H9 (cell line): Measurements from ENCODE around the gene APOBEC3G. TPM values are rescaled to one million over a fixed set of nuclear protein-coding genes. Genes with fewer than 3 reads are reported as not detected.

Source experiments
- DNase-seq: peaks from one replicate; pipeline ENCODE4 v3.0.0-alpha.2; 2017
- H2AFZ ChIP-seq: one replicate; pipeline ENCODE4 v1.6.1; 2013; ENCODE audit warnings: mild to moderate bottlenecking, low read length, control low read depth, moderate library complexity
- H2AK5ac ChIP-seq: 2 replicates; pipeline ENCODE4 v1.6.1; 2013; ENCODE audit warnings: low read length, control low read depth, mixed read lengths; ENCODE audit not compliant: insufficient read length
- H2BK120ac ChIP-seq: one replicate; pipeline ENCODE4 v1.6.1; 2013; ENCODE audit warnings: low read depth, mild to moderate bottlenecking, low read length, control low read depth, inconsistent platforms; ENCODE audit not compliant: poor library complexity, severe bottlenecking
- H2BK12ac ChIP-seq: 2 replicates; pipeline ENCODE4 v1.6.1; 2013; ENCODE audit warnings: low read length, control low read depth, mixed read lengths, low read depth; ENCODE audit not compliant: insufficient read length
- H2BK15ac ChIP-seq: 2 replicates; pipeline ENCODE4 v1.6.1; 2013; ENCODE audit warnings: low read depth, low read length, control low read depth
- H2BK20ac ChIP-seq: one replicate; pipeline ENCODE4 v1.6.1; 2013; ENCODE audit warnings: low read depth, mild to moderate bottlenecking, low read length, control low read depth, inconsistent platforms; ENCODE audit not compliant: poor library complexity, severe bottlenecking
- H2BK5ac ChIP-seq: 2 replicates; pipeline ENCODE4 v1.6.1; 2013; ENCODE audit warnings: low read length, control low read depth, mixed read lengths; ENCODE audit not compliant: insufficient read length
- H3K14ac ChIP-seq: 2 replicates; pipeline ENCODE4 v1.6.1; 2013; ENCODE audit warnings: low read length, control low read depth; ENCODE audit not compliant: insufficient read depth
- H3K18ac ChIP-seq: 2 replicates; pipeline ENCODE4 v1.6.1; 2013; ENCODE audit warnings: low read depth, mild to moderate bottlenecking, mixed read lengths, low read length, control low read depth; ENCODE audit not compliant: insufficient read length
- H3K23ac ChIP-seq: 2 replicates; pipeline ENCODE4 v1.6.1; 2013; ENCODE audit warnings: low read length, control low read depth, mixed read lengths, low read depth; ENCODE audit not compliant: insufficient read length
- H3K23me2 ChIP-seq: 2 replicates; pipeline ENCODE4 v1.6.1; 2013; ENCODE audit warnings: low read depth, mild to moderate bottlenecking, mixed read lengths, low read length, control low read depth; ENCODE audit not compliant: insufficient read length, poor library complexity, severe bottlenecking
- H3K27ac ChIP-seq: 2 replicates; pipeline ENCODE4 v1.5.1; 2013; ENCODE audit warnings: low read length, control low read depth, mixed read lengths, low read depth; ENCODE audit not compliant: insufficient read length
- H3K27me3 ChIP-seq: 2 replicates; pipeline ENCODE4 v1.6.1; 2013; ENCODE audit warnings: low read length, control low read depth, inconsistent platforms; ENCODE audit not compliant: insufficient read depth
- H3K4ac ChIP-seq: 2 replicates; pipeline ENCODE4 v1.6.1; 2013; ENCODE audit warnings: low read depth, mild to moderate bottlenecking, control low read depth, inconsistent platforms, low read length, moderate library complexity
- H3K4me1 ChIP-seq: 2 replicates; pipeline ENCODE4 v1.6.1; 2013; ENCODE audit warnings: low read length, control low read depth, inconsistent platforms; ENCODE audit not compliant: insufficient read depth
- H3K4me2 ChIP-seq: 2 replicates; pipeline ENCODE4 v1.6.1; 2013; ENCODE audit warnings: low read length, control low read depth, mixed read lengths; ENCODE audit not compliant: insufficient read length, insufficient read depth
- H3K56ac ChIP-seq: 2 replicates; pipeline ENCODE4 v1.6.1; 2013; ENCODE audit warnings: low read depth, mild to moderate bottlenecking, mixed read lengths, low read length, control low read depth; ENCODE audit not compliant: insufficient read length
- H3K79me1 ChIP-seq: 2 replicates; pipeline ENCODE4 v1.6.1; 2013; ENCODE audit warnings: low read depth, mild to moderate bottlenecking, moderate library complexity, low read length, control low read depth, inconsistent platforms; ENCODE audit not compliant: insufficient read depth, poor library complexity, severe bottlenecking
- H3K79me2 ChIP-seq: 2 replicates; pipeline ENCODE4 v1.6.1; 2013; ENCODE audit warnings: low read length, control low read depth, inconsistent platforms; ENCODE audit not compliant: insufficient read depth
- H3K9ac ChIP-seq: 2 replicates; pipeline ENCODE4 v1.6.1; 2013; ENCODE audit warnings: low read length, control low read depth, mixed read lengths; ENCODE audit not compliant: insufficient read length; ENCODE audit errors: extremely low read depth
- H3K9me3 ChIP-seq: one replicate; pipeline ENCODE4 v1.6.1; 2013; ENCODE audit warnings: low read depth, low read length, inconsistent platforms; ENCODE audit not compliant: control insufficient read depth
- H3T11ph ChIP-seq: one replicate; pipeline ENCODE4 v1.6.1; 2013; ENCODE audit warnings: mild to moderate bottlenecking, low read length, control low read depth, inconsistent platforms
- H4K20me1 ChIP-seq: one replicate; pipeline ENCODE4 v1.6.1; 2013; ENCODE audit not compliant: control insufficient read depth, insufficient read length, insufficient read depth
- H4K5ac ChIP-seq: 2 replicates; pipeline ENCODE4 v1.6.1; 2013; ENCODE audit warnings: low read depth, mild to moderate bottlenecking, mixed read lengths, low read length, control low read depth; ENCODE audit not compliant: insufficient read length
- H4K8ac ChIP-seq: replicated peaks from 2 replicates; pipeline ENCODE4 v1.6.1; 2013; ENCODE audit warnings: low read length, control low read depth, mixed read lengths, low read depth; ENCODE audit not compliant: insufficient read length
- H4K91ac ChIP-seq: 2 replicates; pipeline ENCODE4 v1.6.1; 2013; ENCODE audit warnings: low read depth, mild to moderate bottlenecking, moderate library complexity, mixed read lengths, low read length, control low read depth; ENCODE audit not compliant: insufficient read length
- H3K27ac Mint-ChIP-seq, 3 experiments: 2 replicates in 2 of 3; 3 replicates in 1 of 3; pipeline ENCODE4 v1.8.0; 2020 to 2021; ENCODE audit warnings: mixed read lengths in 3 of 3, mild to moderate bottlenecking in 1 of 3, moderate library complexity in 1 of 3
- H3K27me3 Mint-ChIP-seq: 2 replicates; pipeline ENCODE4 v1.8.0; 2021; ENCODE audit warnings: low read depth, mild to moderate bottlenecking, moderate library complexity, mixed read lengths
- H3K36me3 Mint-ChIP-seq, 3 experiments: 2 replicates in 2 of 3; 3 replicates in 1 of 3; pipeline ENCODE4 v1.8.0; 2020 to 2021; ENCODE audit warnings: low read depth in 3 of 3, mixed read lengths in 3 of 3; ENCODE audit not compliant: insufficient read depth in 1 of 3
- H3K4me1 Mint-ChIP-seq, 2 experiments: 2 replicates each; pipeline ENCODE4 v1.8.0; 2020; ENCODE audit warnings: mixed read lengths in 2 of 2
- H3K4me3 Mint-ChIP-seq, 2 experiments: 2 replicates in 1 of 2; 3 replicates in 1 of 2; pipeline ENCODE4 v1.8.0; 2020 to 2021; ENCODE audit warnings: mild to moderate bottlenecking in 2 of 2, mixed read lengths in 2 of 2, moderate library complexity in 1 of 2
- H3K9me3 Mint-ChIP-seq, 2 experiments: 2 replicates in 1 of 2; 3 replicates in 1 of 2; pipeline ENCODE4 v1.8.0; 2020; ENCODE audit warnings: mild to moderate bottlenecking in 2 of 2, mixed read lengths in 2 of 2, moderate library complexity in 1 of 2
- CTCF ChIP-seq: fragments of 200-600 bp; sonication (generic); conservative IDR thresholded peaks from 3 replicates; pipeline ENCODE4 v1.8.0; 2021; ENCODE audit warnings: antibody characterized with exemption, mild to moderate bottlenecking
- WGBS: extraction: QIAGEN DNeasy Blood & Tissue Kit; methylation state at CpG from one replicate; pipeline ENCODE4 v1.1.7; 2013; ENCODE audit warnings: missing lambda C conversion rate, low lambda C conversion rate, mixed read lengths; ENCODE audit not compliant: insufficient read length; ENCODE audit errors: extremely low coverage; 5-methylcytosine and 5-hydroxymethylcytosine counted together
- total RNA-seq: library from RNA; stranded (reverse); gene quantifications from 2 replicates; pipeline ENCODE4 v1.2.1, GENCODE V29; 2021

Gene APOBEC3G
- total RNA-seq, 1 experiment from 2014 or later = 2.4 TPM

- H4K91ac ChIP-seq = no peak overlapping the region
- no peak overlapping the region for H2BK20ac ChIP-seq
- TF ChIP-seq CTCF = no peak
- no peaks in the 10 kb centered on the region for H3K79me1 ChIP-seq
- no peak for DNase-seq
- H2BK120ac ChIP-seq = no peak overlapping the region
- H2BK5ac ChIP-seq = no peak overlapping the region
- no peaks in the 10 kb centered on the region for H3K9me3 ChIP-seq
- no peaks in the 10 kb centered on the region; the same call in 1 of the 2 replicates for H3K4me1 ChIP-seq
- H3K9me3 Mint-ChIP-seq = no peaks in the 10 kb centered on the region; a peak in 1 of 5 replicates
- H4K5ac ChIP-seq = no peak overlapping the region
- H2BK12ac ChIP-seq = no peak overlapping the region
- no peak overlapping the region for H3K4ac ChIP-seq
- H3K14ac ChIP-seq = no peak overlapping the region
- H3K18ac ChIP-seq = no peak overlapping the region
- no peak overlapping the region for H3T11ph ChIP-seq
- H2AK5ac ChIP-seq = no peak overlapping the region
- 0 out of 7 replicates have a peak overlapping the region, but pooled peaks of 1 of the 3 experiments have one; percentile 65 for H3K27ac Mint-ChIP-seq
- 0 out of 2 replicates have a peak, but pooled peaks cover 2% of the 10 kb centered on the region for H3K79me2 ChIP-seq
- peaks cover 19 to 29% of the 10 kb centered on the region in 2 experiments for H3K4me1 Mint-ChIP-seq
- H3K23me2 ChIP-seq = no peaks in the 10 kb centered on the region
- H3K27me3 ChIP-seq = no peaks in the 10 kb centered on the region
- no peak overlapping the region for H3K23ac ChIP-seq
- H3K56ac ChIP-seq = no peak overlapping the region
- H4K8ac ChIP-seq = no peak overlapping the region
- H3K4me3 Mint-ChIP-seq = no peak overlapping the region
- peaks cover 13% of the 10 kb centered on the region for H3K27me3 Mint-ChIP-seq
- no peak overlapping the region for H3K4me2 ChIP-seq
- H3K9ac ChIP-seq = no peak overlapping the region
- H3K27ac ChIP-seq = no peak overlapping the region
- peaks cover 2% of the 10 kb centered on the region for H4K20me1 ChIP-seq
- no peaks in the 10 kb centered on the region for H3K36me3 Mint-ChIP-seq
- H2AFZ ChIP-seq = no peak overlapping the region
- no CpG with 5 or more reads among the region's 14 CpGs for WGBS
- no peak overlapping the region for H2BK15ac ChIP-seq
Measured at GRCh38 chr22:39094717-39095389, 17.8 kb downstream of the APOBEC3G start.
